ENCODE measurements around the gene CTDSPL2. TPM values are rescaled to one million over a fixed set of nuclear protein-coding genes. Genes with fewer than 3 reads are reported as not detected.
"Not testable (repeated sequence)": the region's sequence is repeated elsewhere in the genome, so short reads cannot be mapped to it uniquely, and the experiment has no call there.

CTDSPL2 gene
- 10 to 100 TPM in 11 of 12 donors, not detected in 1; 36.8 to 61.2 (median 46.3) TPM for polyA plus RNA-seq (ENCODE audit: insufficient read length in 12 of 12)
- long read RNA-seq, donor 1, full-length matches to known transcripts: 1 of 21 reads
- long read RNA-seq, donor 1, partial matches to known transcripts: 20 of 21 reads
- long read RNA-seq, donor 1, other reads (novel, unspliced or antisense): 0 of 21 reads
- long read RNA-seq, donor 2, full-length matches to known transcripts: 6 of 6 reads
- long read RNA-seq, donor 2, partial matches to known transcripts: 0 of 6 reads
- long read RNA-seq, donor 2, other reads (novel, unspliced or antisense): 0 of 6 reads
- long read RNA-seq, donor 3, full-length matches to known transcripts: 1 of 1 reads
- long read RNA-seq, donor 3, partial matches to known transcripts: 0 of 1 reads
- long read RNA-seq, donor 3, other reads (novel, unspliced or antisense): 0 of 1 reads
- long read RNA-seq, donor 4: 0 reads
- long read RNA-seq, donor 5, full-length matches to known transcripts: 13 of 32 reads
- long read RNA-seq, donor 5, partial matches to known transcripts: 19 of 32 reads
- long read RNA-seq, donor 5, other reads (novel, unspliced or antisense): 0 of 32 reads
- long read RNA-seq, donor 6, full-length matches to known transcripts: 4 of 4 reads
- long read RNA-seq, donor 6, partial matches to known transcripts: 0 of 4 reads
- long read RNA-seq, donor 6, other reads (novel, unspliced or antisense): 0 of 4 reads
- long read RNA-seq, donor 7, full-length matches to known transcripts: 2 of 2 reads
- long read RNA-seq, donor 7, partial matches to known transcripts: 0 of 2 reads
- long read RNA-seq, donor 7, other reads (novel, unspliced or antisense): 0 of 2 reads
- long read RNA-seq, donor 8, full-length matches to known transcripts: 9 of 15 reads
- long read RNA-seq, donor 8, partial matches to known transcripts: 6 of 15 reads
- long read RNA-seq, donor 8, other reads (novel, unspliced or antisense): 0 of 15 reads
- long read RNA-seq, donor 9, partial matches to known transcripts: 13 of 13 reads
- long read RNA-seq, donor 9, other reads (novel, unspliced or antisense): 0 of 13 reads
- long read RNA-seq, donor 10, full-length matches to known transcripts: 7 of 7 reads
- long read RNA-seq, donor 10, partial matches to known transcripts: 0 of 7 reads
- long read RNA-seq, donor 10, other reads (novel, unspliced or antisense): 0 of 7 reads
- long read RNA-seq, donor 11, full-length matches to known transcripts: 5 of 28 reads
- long read RNA-seq, donor 11, partial matches to known transcripts: 23 of 28 reads
- long read RNA-seq, donor 11, other reads (novel, unspliced or antisense): 0 of 28 reads

GRCh38 chr15:44426975-44427755 is at the start of gene CTDSPL2:
Gene CTDSPL2, plus strand, starts transcription at chr15:44427629. Its CDS starts 31,386 bp downstream, at chr15:44459015.
- DNase-seq: peak; percentile 98

- DNase-seq: no peak
Observed at GRCh38 chr15:44381236-44381635, 46.2 kb upstream of the CTDSPL2 start.

- no peak for DNase-seq
Observed at GRCh38 chr15:44385344-44385942, 42.0 kb upstream of the CTDSPL2 start.

GRCh38 chr15:44394062-44394461 is 33.4 kb upstream of the CTDSPL2 start:
- no peak for DNase-seq

GRCh38 chr15:44394562-44394961 is 32.9 kb upstream of the CTDSPL2 start:
- no peak for DNase-seq

- DNase-seq: no peak
Observed at GRCh38 chr15:44397869-44398268, 29.6 kb upstream of the CTDSPL2 start.

- DNase-seq: no peak
Observed at GRCh38 chr15:44414001-44414400, 13.4 kb upstream of the CTDSPL2 start.

GRCh38 chr15:44427756-44428724 is 611 bp downstream of the CTDSPL2 start:
- DNase-seq: no peak

GRCh38 chr15:44435893-44436667 is 8.7 kb downstream of the CTDSPL2 start:
- DNase-seq: no peak

GRCh38 chr15:44438402-44438801 is 11.0 kb downstream of the CTDSPL2 start:
- DNase-seq: no peak

- DNase-seq: no peak
Observed at GRCh38 chr15:44441095-44441501, 13.7 kb downstream of the CTDSPL2 start.

- DNase-seq: no peak
Observed at GRCh38 chr15:44443515-44443914, 16.1 kb downstream of the CTDSPL2 start.

GRCh38 chr15:44447772-44448376 is 20.4 kb downstream of the CTDSPL2 start:
- DNase-seq: no peak

- DNase-seq: no peak
Observed at GRCh38 chr15:44450172-44450571, 22.7 kb downstream of the CTDSPL2 start.

GRCh38 chr15:44453578-44454283 is 26.3 kb downstream of the CTDSPL2 start:
- DNase-seq: not testable (repeated sequence)

GRCh38 chr15:44458429-44458828 is 31.0 kb downstream of the CTDSPL2 start:
- no peak for DNase-seq

- no peak for DNase-seq
Observed at GRCh38 chr15:44468709-44469385, 41.4 kb downstream of the CTDSPL2 start.

Data from muscle of arm (tissue), 14 donors.